NT2/D1 (cell line): ENCODE data around the gene CADM2.

ENCODE experiments used
- SUZ12 ChIP-seq: IDR thresholded peaks from 2 replicates; pipeline ENCODE4 v1.6.1; 2011; ENCODE audit not compliant: insufficient read length, insufficient read depth; ENCODE audit errors: extremely low read depth
- YY1 ChIP-seq: IDR thresholded peaks from 2 replicates; pipeline ENCODE4 v1.6.1; 2011; ENCODE audit not compliant: insufficient read length, insufficient read depth
- ZNF274 ChIP-seq: IDR thresholded peaks from 2 replicates; pipeline ENCODE4 v1.6.1; 2011; ENCODE audit warnings: mild to moderate bottlenecking, low read depth, low read length

DNA sequence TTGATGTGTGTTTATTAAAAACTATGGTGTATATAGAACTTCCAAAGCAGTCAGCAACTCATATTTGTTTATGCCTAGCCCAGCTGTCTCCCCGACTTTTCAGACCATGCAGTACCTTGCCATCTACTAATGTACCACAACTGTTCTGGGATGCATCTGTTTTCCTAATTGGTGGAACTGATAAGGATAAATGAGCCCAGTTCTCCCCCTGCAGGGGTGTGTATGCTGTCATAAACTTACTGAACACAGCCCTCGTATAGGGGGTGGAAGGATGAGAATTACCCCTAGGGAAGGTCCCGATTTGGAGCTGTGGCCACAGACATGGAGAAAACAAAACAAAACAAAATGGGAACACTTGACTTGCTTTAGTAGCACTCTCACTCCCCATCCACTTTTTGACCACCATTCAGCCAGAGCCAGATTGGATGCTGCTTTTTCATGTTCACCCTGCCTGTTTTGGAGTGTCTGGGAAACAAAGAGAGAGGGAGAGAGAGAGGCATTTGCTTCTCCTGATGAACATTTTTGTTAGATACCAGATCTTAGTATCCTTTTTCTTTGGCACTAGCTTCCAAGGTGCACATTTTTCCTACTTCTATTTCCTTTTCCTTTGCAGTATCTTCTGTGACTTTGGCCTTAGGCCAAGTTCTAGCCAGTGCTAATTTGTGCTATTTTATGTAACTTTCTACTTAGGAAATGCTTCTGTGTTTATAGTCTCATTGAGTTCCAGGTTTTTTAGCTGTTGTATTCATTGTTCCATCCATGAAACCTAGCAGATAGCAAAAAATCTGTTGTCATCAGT lies 29.1 kb downstream of the CADM2 start:
- TF ChIP-seq YY1 (no peak), SUZ12 (no peak), ZNF274 (no peak)
